Peyer's patch (tissue), 4 donors: Measurements from ENCODE around the gene PA2G4.

Experiments
- CTCF ChIP-seq, 6 experiments: fragments of 450-650 bp in 4 of 6; fragments of 200-600 bp in 2 of 6; sonication (generic) in 1 of 6; IDR thresholded peaks; one replicate each; pipeline ENCODE4 v1.5.1; 2017 to 2019; ENCODE audit warnings: antibody characterized with exemption in 6 of 6, mild to moderate bottlenecking in 3 of 6, moderate library complexity in 1 of 6
- POLR2A ChIP-seq, 2 donors: fragments of 450-650 bp; IDR thresholded peaks; one replicate each; pipeline ENCODE4 v1.5.1; 2017; ENCODE audit warnings: antibody characterized with exemption in 2 of 2, mild to moderate bottlenecking in 2 of 2, moderate library complexity in 2 of 2

- peak; percentile 19 to 88 (median 68) for TF ChIP-seq CTCF (IDR thresholded peaks at IDR 0.05)
- peak; percentile 54 to 57 for TF ChIP-seq POLR2A (IDR thresholded peaks at IDR 0.05)
Observed at GRCh38 chr12:56078931-56079722, 25.2 kb upstream of the PA2G4 start.
